Measurements from ENCODE around the gene PIANP. TPM values are rescaled to one million over a fixed set of nuclear protein-coding genes. Genes with fewer than 3 reads are reported as not detected.

Gene PIANP
- total and polyA plus RNA-seq, 2 donors (not counting 1 experiment from before 2014, with no cell fraction given): 0.24 to 0.54 TPM

- intact Hi-C loops (cut with micrococcal nuclease): loop anchor here (2.0 kb wide), 1 partner anchor 28 kb away; the partner anchor contains the start of gene COPS7A
- Mint-ChIP-seq H3K27me3 (peaks cover 6% of the 10 kb centered on the region), H3K4me1 (peaks cover 62% of the 10 kb centered on the region), H3K4me3 (peak overlapping the region; percentile 61), H3K27ac (peak overlapping the region; percentile 83), H3K9me3 (ENCODE audit: insufficient read depth) (no peaks in the 10 kb centered on the region)
- Histone ChIP-seq H3K79me2 (ENCODE audit: control insufficient read depth, insufficient read depth, low read length) (peaks cover 4% of the 10 kb centered on the region), H3K27me3 (replicated peaks in 1 of 4; ENCODE audit: control extremely low read depth in 1 of 4, control insufficient read depth in 3 of 4, insufficient read depth in 4 of 4, low read length in 3 of 4) (peaks cover 4 to 17% (median 11%) of the 10 kb centered on the region in 4 experiments), H3K9me3 (ENCODE audit: control extremely low read depth in 1 of 3, control insufficient read depth in 2 of 3, insufficient read depth in 1 of 3, low read length in 2 of 3) (peaks cover 0 to 3% (median 0%) of the 10 kb centered on the region in 3 donors), H3K9ac (ENCODE audit: low read length) (no peak overlapping the region), H3K4me3 (ENCODE audit: control extremely low read depth in 1 of 5, extremely low read depth in 1 of 5, insufficient read depth in 1 of 5, low read depth in 2 of 5, low read length in 4 of 5) (peak overlapping the region in 1 of 5 experiments; percentile 6), H3K36me3 (replicated peaks in 1 of 2; ENCODE audit: control extremely low read depth in 1 of 2, control insufficient read depth in 1 of 2, extremely low read depth in 1 of 2, insufficient read depth in 2 of 2, low read length in 1 of 2) (peaks cover 0 to 4% of the 10 kb centered on the region in 2 experiments), H2AFZ (ENCODE audit: insufficient read depth, low read depth, low read length, poor library complexity, severe bottlenecking) (no peak overlapping the region), H4K20me1 (ENCODE audit: control insufficient read depth, insufficient read depth, low read length, poor library complexity, severe bottlenecking) (no peaks in the 10 kb centered on the region), H3K4me2 (replicated peaks; ENCODE audit: low read depth, low read length, poor library complexity, severe bottlenecking) (peak overlapping the region; percentile 69), H3K27ac (ENCODE audit: low read length in 2 of 2) (peak overlapping the region; percentile 35 to 58), H3K4me1 (ENCODE audit: control insufficient read depth in 2 of 2, insufficient read depth in 2 of 2, low read length in 2 of 2) (peaks cover 51 to 55% of the 10 kb centered on the region in 2 donors)
- WGBS (ENCODE audit: insufficient coverage): 69% methylated on average over 13 of the region's 17 CpGs
- ChIA-PET POLR2A (interaction anchor here (0.6 to 2.6 kb wide), 6 partner anchors 27 to 252 kb away, joined by 4 to 13 read pairs (median 6); partner anchors contain the start of genes COPS7A and TPI1), CTCF (interaction anchor here (0.7 to 2.1 kb wide), 6 partner anchors 13 to 134 kb away, joined by 3 to 6 read pairs (median 4); no protein-coding TSS in a partner anchor)
- TF ChIP-seq, protein P1, sequence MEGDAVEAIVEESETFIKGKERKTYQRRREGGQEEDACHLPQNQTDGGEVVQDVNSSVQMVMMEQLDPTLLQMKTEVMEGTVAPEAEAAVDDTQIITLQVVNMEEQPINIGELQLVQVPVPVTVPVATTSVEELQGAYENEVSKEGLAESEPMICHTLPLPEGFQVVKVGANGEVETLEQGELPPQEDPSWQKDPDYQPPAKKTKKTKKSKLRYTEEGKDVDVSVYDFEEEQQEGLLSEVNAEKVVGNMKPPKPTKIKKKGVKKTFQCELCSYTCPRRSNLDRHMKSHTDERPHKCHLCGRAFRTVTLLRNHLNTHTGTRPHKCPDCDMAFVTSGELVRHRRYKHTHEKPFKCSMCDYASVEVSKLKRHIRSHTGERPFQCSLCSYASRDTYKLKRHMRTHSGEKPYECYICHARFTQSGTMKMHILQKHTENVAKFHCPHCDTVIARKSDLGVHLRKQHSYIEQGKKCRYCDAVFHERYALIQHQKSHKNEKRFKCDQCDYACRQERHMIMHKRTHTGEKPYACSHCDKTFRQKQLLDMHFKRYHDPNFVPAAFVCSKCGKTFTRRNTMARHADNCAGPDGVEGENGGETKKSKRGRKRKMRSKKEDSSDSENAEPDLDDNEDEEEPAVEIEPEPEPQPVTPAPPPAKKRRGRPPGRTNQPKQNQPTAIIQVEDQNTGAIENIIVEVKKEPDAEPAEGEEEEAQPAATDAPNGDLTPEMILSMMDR (IDR thresholded peaks at IDR 0.05): no peak
- no peak for TF ChIP-seq EZH2 (IDR thresholded peaks at IDR 0.05; ENCODE audit: borderline replicate concordance, insufficient read depth, low read depth, low read length, poor library complexity, severe bottlenecking)
- ATAC-seq (ENCODE audit: low read depth): peak; percentile 85
- DNase-seq: peak; percentile 83
These were observed 3.7 kb downstream of the PIANP start for GRCh38 chr12:6696690-6697583.

All from B cell (primary cell).